Measurements from ENCODE around the gene MBOAT7. TPM values are rescaled to one million over a fixed set of nuclear protein-coding genes. Genes with fewer than 3 reads are reported as not detected.

Gene MBOAT7
- total RNA-seq, 1 donor from 2014 or later = 12.2 TPM

DNA sequence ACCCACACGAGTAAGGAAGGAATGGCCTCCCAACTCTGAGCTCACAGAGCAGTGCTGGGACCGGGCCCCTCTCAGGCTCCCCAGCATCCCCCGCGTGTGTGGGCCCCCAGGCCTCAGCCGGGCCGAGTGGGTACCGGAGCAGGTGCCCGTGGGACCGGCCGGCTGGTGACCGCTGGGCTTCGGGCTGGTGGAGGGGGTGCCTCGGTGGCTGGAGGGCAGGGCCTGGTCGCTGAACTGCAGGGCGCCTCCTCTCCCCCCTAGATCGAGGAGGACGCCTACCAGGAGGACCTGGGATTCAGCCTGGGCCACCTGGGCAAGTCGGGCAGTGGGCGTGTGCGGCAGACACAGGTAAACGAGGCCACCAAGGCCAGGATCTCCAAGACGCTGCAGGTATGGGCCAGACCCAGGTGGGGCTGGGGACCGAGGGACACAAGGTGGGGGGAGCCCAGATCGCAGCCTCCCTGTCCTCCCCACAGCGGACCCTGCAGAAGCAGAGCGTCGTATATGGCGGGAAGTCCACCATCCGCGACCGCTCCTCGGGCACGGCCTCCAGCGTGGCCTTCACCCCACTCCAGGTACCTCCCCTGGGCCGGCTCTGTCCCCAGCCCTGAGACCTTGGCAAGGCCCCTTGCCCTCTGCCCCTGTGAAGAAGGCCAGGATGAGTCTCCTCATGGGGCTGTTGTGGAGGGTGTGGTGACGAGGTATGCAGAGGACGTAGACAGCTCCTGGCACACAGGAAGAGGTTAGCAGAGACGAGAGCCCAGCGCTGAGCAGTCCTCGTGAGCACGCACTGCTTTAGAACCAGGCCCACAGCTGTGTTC, 60.4 kb downstream of the MBOAT7 start:
- intact Hi-C loops (cut with micrococcal nuclease) = no loop called here
- TF ChIP-seq, protein P1, sequence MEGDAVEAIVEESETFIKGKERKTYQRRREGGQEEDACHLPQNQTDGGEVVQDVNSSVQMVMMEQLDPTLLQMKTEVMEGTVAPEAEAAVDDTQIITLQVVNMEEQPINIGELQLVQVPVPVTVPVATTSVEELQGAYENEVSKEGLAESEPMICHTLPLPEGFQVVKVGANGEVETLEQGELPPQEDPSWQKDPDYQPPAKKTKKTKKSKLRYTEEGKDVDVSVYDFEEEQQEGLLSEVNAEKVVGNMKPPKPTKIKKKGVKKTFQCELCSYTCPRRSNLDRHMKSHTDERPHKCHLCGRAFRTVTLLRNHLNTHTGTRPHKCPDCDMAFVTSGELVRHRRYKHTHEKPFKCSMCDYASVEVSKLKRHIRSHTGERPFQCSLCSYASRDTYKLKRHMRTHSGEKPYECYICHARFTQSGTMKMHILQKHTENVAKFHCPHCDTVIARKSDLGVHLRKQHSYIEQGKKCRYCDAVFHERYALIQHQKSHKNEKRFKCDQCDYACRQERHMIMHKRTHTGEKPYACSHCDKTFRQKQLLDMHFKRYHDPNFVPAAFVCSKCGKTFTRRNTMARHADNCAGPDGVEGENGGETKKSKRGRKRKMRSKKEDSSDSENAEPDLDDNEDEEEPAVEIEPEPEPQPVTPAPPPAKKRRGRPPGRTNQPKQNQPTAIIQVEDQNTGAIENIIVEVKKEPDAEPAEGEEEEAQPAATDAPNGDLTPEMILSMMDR (IDR thresholded peaks at IDR 0.05; ENCODE audit: borderline replicate concordance) = no peak
- no peak overlapping the region for H3K4me3 ChIP-seq

DNA sequence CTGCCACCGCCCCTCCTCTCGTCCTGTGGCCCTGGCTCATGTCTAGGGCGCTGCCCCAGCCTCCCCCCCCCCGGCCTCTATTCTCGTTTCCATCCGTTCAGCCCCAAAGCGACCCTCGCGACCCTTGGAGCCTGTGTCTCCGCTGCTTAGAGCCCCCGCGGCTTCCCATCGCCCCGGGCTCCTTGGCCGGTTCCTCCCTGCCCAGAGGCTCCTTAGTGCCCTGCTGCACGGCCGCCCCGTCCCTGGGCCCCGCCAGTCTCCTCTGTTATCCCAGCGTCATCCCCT, 61.0 kb downstream of the MBOAT7 start:
- intact Hi-C loops (cut with micrococcal nuclease) = no loop called here
- H3K36me3 ChIP-seq = peaks cover 80% of the 10 kb centered on the region
- H3K27ac ChIP-seq (replicated peaks) = no peak overlapping the region
- TF ChIP-seq, protein P1 (IDR thresholded peaks at IDR 0.05; ENCODE audit: borderline replicate concordance) = no peak
- no peaks in the 10 kb centered on the region for H3K27me3 ChIP-seq (ENCODE audit: low read depth)
- DNase-seq = no peak
- no peaks in the 10 kb centered on the region for H3K9me3 ChIP-seq (replicated peaks)
- no peaks in the 10 kb centered on the region for H3K4me1 ChIP-seq
- H3K4me3 ChIP-seq = no peak overlapping the region

More for the DNA sequence above, 60.4 kb downstream of the MBOAT7 start:
- peaks cover 74% of the 10 kb centered on the region for H3K36me3 ChIP-seq
- no peak for DNase-seq
- no peaks in the 10 kb centered on the region for H3K27me3 ChIP-seq (ENCODE audit: low read depth)
- H3K27ac ChIP-seq (replicated peaks) = no peak overlapping the region
- no peaks in the 10 kb centered on the region for H3K4me1 ChIP-seq
- no peaks in the 10 kb centered on the region for H3K9me3 ChIP-seq (replicated peaks)

DNA sequence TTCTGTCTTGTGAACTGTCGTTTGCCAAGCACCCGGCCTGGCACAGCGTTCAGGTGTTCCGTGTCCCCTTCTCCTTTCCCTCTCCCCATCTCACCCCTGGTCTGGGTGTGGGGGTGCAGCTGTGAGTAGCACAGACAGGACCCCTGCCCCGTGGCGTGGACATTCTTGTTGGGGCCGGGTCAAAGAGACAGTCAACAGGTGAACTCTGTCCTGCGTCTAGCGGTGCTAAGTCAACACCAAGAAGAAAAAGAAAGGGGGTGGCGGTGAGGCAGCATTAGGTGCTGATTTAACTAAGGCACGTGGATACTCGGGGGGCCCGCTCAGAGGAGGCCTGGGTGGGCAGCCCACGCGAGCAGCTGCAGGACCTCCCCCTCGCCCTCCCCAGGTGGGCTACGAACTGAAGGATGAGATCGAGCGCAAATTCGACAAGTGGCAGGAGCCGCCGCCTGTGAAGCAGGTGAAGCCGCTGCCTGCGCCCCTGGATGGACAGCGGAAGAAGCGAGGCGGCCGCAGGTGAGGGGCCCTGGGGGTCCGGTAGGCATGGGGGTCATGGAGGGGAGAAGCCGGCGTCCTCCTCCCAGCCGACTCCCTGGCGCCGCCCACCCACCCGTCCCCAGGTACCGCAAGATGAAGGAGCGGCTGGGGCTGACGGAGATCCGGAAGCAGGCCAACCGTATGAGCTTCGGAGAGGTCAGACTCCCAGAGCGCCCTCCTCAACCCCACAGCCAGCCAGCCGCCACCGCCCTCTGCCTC, 61.5 kb downstream of the MBOAT7 start:
- no peak for DNase-seq

DNA sequence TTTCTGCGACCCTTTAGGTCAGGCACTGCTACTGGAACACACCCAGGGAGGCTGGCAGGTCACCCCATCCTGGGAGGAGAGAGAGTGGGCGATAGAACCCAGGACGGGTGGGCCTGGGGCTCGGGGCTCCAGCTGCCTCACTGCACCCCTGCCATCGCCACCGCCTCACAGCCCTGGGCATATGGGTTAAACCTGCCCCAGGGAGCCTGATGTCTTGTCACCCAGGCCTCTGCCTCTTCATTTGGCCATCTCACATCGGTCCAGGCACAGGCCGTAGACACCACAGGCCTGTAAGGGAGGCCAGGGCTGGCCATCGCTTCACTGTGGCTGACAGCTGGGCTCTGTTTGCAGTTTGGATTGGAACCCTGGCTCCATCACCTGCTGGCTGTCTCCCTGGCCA, 63.7 kb downstream of the MBOAT7 start:
- no peak for DNase-seq
- no peaks in the 10 kb centered on the region for H3K9me3 ChIP-seq (replicated peaks)
- TF ChIP-seq, protein P1 (IDR thresholded peaks at IDR 0.05; ENCODE audit: borderline replicate concordance) = no peak
- no peaks in the 10 kb centered on the region for H3K4me1 ChIP-seq
- H3K27me3 ChIP-seq (ENCODE audit: low read depth) = no peaks in the 10 kb centered on the region
- H3K36me3 ChIP-seq = peaks cover 91% of the 10 kb centered on the region
- H3K27ac ChIP-seq (replicated peaks) = no peak overlapping the region
- intact Hi-C loops (cut with micrococcal nuclease) = no loop called here
- no peak overlapping the region for H3K4me3 ChIP-seq

More for the DNA sequence above, 61.5 kb downstream of the MBOAT7 start:
- H3K27me3 ChIP-seq (ENCODE audit: low read depth) = no peaks in the 10 kb centered on the region
- H3K9me3 ChIP-seq (replicated peaks) = no peaks in the 10 kb centered on the region
- intact Hi-C loops (cut with micrococcal nuclease) = no loop called here
- TF ChIP-seq, protein P1 (IDR thresholded peaks at IDR 0.05; ENCODE audit: borderline replicate concordance) = no peak
- H3K4me1 ChIP-seq = no peaks in the 10 kb centered on the region
- H3K36me3 ChIP-seq = peaks cover 85% of the 10 kb centered on the region
- no peak overlapping the region for H3K4me3 ChIP-seq
- no peak overlapping the region for H3K27ac ChIP-seq (replicated peaks)

DNA sequence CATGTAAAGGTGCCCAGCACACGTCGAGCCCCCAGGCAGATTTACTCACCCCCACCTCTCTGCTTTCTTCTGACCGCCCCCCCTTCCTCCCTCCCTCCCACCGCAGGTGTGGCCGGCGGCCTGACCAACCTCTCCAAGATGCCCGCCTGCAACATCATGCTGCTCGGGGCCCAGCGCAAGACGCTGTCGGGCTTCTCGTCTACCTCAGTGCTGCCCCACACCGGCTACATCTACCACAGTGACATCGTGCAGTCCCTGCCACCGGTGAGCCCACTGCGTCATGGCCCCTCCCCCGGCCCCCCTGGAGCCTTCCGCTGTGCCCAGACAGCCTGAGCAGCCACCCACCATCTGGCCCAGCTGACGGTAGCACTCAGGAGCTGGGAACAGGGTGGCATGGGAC, 65.0 kb downstream of the MBOAT7 start:
- no peak overlapping the region for H3K4me3 ChIP-seq
- TF ChIP-seq, protein P1 (IDR thresholded peaks at IDR 0.05; ENCODE audit: borderline replicate concordance) = no peak
- H3K4me1 ChIP-seq = no peaks in the 10 kb centered on the region
- H3K36me3 ChIP-seq = peaks cover 98% of the 10 kb centered on the region
- no peaks in the 10 kb centered on the region for H3K9me3 ChIP-seq (replicated peaks)
- no peak for DNase-seq
- intact Hi-C loops (cut with micrococcal nuclease) = no loop called here
- H3K27me3 ChIP-seq (ENCODE audit: low read depth) = no peaks in the 10 kb centered on the region
- H3K27ac ChIP-seq (replicated peaks) = no peak overlapping the region
